ENCODE data around the gene SLC25A21.
"Not testable (repeated sequence)": the region's sequence is repeated elsewhere in the genome, so short reads cannot be mapped to it uniquely, and the experiment has no call there.

Gene SLC25A21

GRCh38 chr14:37185670-37186069, 13.3 kb upstream of the SLC25A21 start:
- DNase-seq = no peak

- DNase-seq = not testable (repeated sequence)
These were observed 12.1 kb upstream of the SLC25A21 start for GRCh38 chr14:37184520-37184919.

GRCh38 chr14:37181441-37181840, 9.0 kb upstream of the SLC25A21 start:
- DNase-seq = no peak

- not testable (repeated sequence) for DNase-seq
These were observed 8.5 kb upstream of the SLC25A21 start for GRCh38 chr14:37180886-37181285.

GRCh38 chr14:37179896-37180502, 7.6 kb upstream of the SLC25A21 start:
- DNase-seq = no peak

- no peak for DNase-seq
These were observed 669 bp upstream of the SLC25A21 start for GRCh38 chr14:37172936-37173614.

- no peak for DNase-seq
These were observed 755 bp downstream of the SLC25A21 start for GRCh38 chr14:37171678-37172023.

GRCh38 chr14:37170993-37171392, 1.4 kb downstream of the SLC25A21 start:
- DNase-seq = no peak

- DNase-seq = no peak
These were observed 2.2 kb downstream of the SLC25A21 start for GRCh38 chr14:37170237-37170636.

GRCh38 chr14:37168721-37169120, 3.7 kb downstream of the SLC25A21 start:
- no peak for DNase-seq

GRCh38 chr14:37167151-37168047, 5.0 kb downstream of the SLC25A21 start:
- no peak for DNase-seq

GRCh38 chr14:37165794-37166193, 6.6 kb downstream of the SLC25A21 start:
- DNase-seq = no peak

- not testable (repeated sequence) for DNase-seq
These were observed 10.1 kb downstream of the SLC25A21 start for GRCh38 chr14:37162307-37162706.

GRCh38 chr14:37157987-37158386, 14.4 kb downstream of the SLC25A21 start:
- no peak for DNase-seq

- no peak for DNase-seq
These were observed 18.9 kb downstream of the SLC25A21 start for GRCh38 chr14:37153483-37153882.

GRCh38 chr14:37153005-37153404, 19.4 kb downstream of the SLC25A21 start:
- DNase-seq = no peak

- DNase-seq = no peak
These were observed 22.0 kb downstream of the SLC25A21 start for GRCh38 chr14:37150414-37150813.

GRCh38 chr14:37147310-37147880, 25.0 kb downstream of the SLC25A21 start:
- DNase-seq = no peak

GRCh38 chr14:37146438-37146837, 26.0 kb downstream of the SLC25A21 start:
- DNase-seq = not testable (repeated sequence)

- no peak for DNase-seq
These were observed 27.0 kb downstream of the SLC25A21 start for GRCh38 chr14:37145395-37145794.

- no peak for DNase-seq
These were observed 27.6 kb downstream of the SLC25A21 start for GRCh38 chr14:37144729-37145363.

- no peak for DNase-seq
These were observed 28.9 kb downstream of the SLC25A21 start for GRCh38 chr14:37143475-37143874.

GRCh38 chr14:37142835-37143401, 29.5 kb downstream of the SLC25A21 start:
- no peak for DNase-seq
